ENCODE measurements around the gene PPFIBP2. TPM values are rescaled to one million over a fixed set of nuclear protein-coding genes. Genes with fewer than 3 reads are reported as not detected.

Gene PPFIBP2
- total RNA-seq, 4 donors from 2014 or later, result 7.5 to 12.5 (median 10.0) TPM

- Histone ChIP-seq H3K4me1 (peaks cover 11 to 32% (median 21%) of the 10 kb centered on the region in 4 donors), H3K9me3 (no peaks in the 10 kb centered on the region)
These were observed 5.2 kb downstream of the PPFIBP2 start for GRCh38 chr11:7518811-7519562.

DNA sequence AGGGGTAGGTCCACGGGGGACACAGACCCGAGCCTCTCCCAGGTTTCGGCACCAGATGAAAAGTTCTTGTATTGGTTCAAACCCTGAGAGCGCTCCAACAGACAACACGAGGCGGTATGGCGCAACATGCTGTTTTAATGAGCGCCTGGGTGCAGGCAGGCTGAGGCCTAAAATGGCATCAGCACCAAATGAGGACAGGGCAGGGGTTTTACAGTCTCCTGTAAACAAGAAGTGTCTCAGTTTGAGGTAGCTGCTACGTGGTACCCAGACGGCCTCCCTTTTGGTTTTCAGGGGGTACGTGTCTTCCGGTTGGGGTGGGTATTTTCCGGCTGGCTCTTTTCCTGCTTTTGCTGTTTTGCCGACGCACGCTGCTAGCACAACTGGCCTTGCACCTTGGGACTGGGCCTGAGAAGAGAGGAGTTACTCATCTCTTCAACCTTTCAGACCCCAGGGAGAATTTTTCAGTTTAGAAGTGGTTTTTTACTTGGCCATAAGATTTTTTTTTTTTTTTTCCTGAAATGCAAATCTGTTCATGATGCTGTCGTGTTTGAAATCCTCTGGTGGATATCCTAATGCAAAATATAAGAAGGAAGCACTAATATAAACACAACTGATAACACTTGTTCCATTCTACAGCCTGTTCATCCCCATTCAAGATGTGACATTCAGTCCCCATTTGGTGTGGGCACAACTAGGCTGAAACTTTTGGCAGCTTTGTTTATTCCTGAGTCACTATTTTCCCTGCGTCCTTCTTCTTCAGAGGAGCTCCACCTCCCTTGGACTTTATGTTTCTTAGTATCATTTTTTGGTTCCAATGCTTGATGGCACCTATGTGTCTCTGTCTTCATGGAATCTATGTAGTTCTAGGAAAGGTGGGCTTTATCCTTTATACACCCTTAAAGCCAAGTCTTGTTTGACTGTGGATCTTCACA, 6.5 kb downstream of the PPFIBP2 start:
- no peak for DNase-seq (ENCODE audit: extremely low spot score)
- no peaks in the 10 kb centered on the region for H3K36me3 ChIP-seq
- no peaks in the 10 kb centered on the region for H3K27me3 ChIP-seq
- H3K9me3 ChIP-seq, result no peaks in the 10 kb centered on the region
- H3K4me3 ChIP-seq, result no peak overlapping the region
- peak overlapping the region in 2 of 4 donors; percentile 25 to 44 for H3K27ac ChIP-seq (replicated peaks in 1 of 4)
- H3K4me1 ChIP-seq, result peaks cover 4 to 27% (median 17%) of the 10 kb centered on the region in 4 donors
- TF ChIP-seq EP300 (IDR thresholded peaks at IDR 0.05) (no peak), CTCF (IDR thresholded peaks at IDR 0.05) (no peak), POLR2AphosphoS5 (IDR thresholded peaks at IDR 0.05) (no peak), POLR2A (IDR thresholded peaks at IDR 0.05; ENCODE audit: low read depth) (no peak)
- 89% methylated on average over 17 of the region's 18 CpGs for WGBS
- intact Hi-C loops (cut with DNase I), result no loop called here

More at GRCh38 chr11:7518811-7519562, 5.2 kb downstream of the PPFIBP2 start:
- Histone ChIP-seq H3K36me3 (no peaks in the 10 kb centered on the region), H3K27ac (replicated peaks in 1 of 4) (no peak overlapping the region), H3K4me3 (no peak overlapping the region), H3K27me3 (no peaks in the 10 kb centered on the region)
- TF ChIP-seq CTCF (IDR thresholded peaks at IDR 0.05) (no peak), POLR2A (IDR thresholded peaks at IDR 0.05; ENCODE audit: low read depth) (no peak), EP300 (IDR thresholded peaks at IDR 0.05) (no peak), POLR2AphosphoS5 (IDR thresholded peaks at IDR 0.05) (no peak)
- intact Hi-C loops (cut with DNase I), result no loop called here
- 94% methylated on average over 23 of the region's 23 CpGs for WGBS
- no peak for DNase-seq (ENCODE audit: extremely low spot score)

GRCh38 chr11:7520981-7521487, 7.2 kb downstream of the PPFIBP2 start:
- TF ChIP-seq EP300 (IDR thresholded peaks at IDR 0.05) (no peak), POLR2AphosphoS5 (IDR thresholded peaks at IDR 0.05) (no peak), CTCF (IDR thresholded peaks at IDR 0.05) (no peak), POLR2A (IDR thresholded peaks at IDR 0.05; ENCODE audit: low read depth) (no peak)
- no peak overlapping the region for H3K4me3 ChIP-seq
- no peak for DNase-seq (ENCODE audit: extremely low spot score)
- intact Hi-C loops (cut with DNase I), result no loop called here
- H3K27me3 ChIP-seq, result no peaks in the 10 kb centered on the region
- H3K36me3 ChIP-seq, result no peaks in the 10 kb centered on the region
- peak overlapping the region in 3 of 4 donors; percentile 23 to 44 (median 25) for H3K27ac ChIP-seq (replicated peaks in 1 of 4)
- H3K9me3 ChIP-seq, result no peaks in the 10 kb centered on the region
- peaks cover 4 to 24% (median 17%) of the 10 kb centered on the region in 4 donors for H3K4me1 ChIP-seq
- WGBS, result 58% methylated on average over 2 of the region's 2 CpGs

- Histone ChIP-seq H3K4me1 (peaks cover 4 to 24% (median 17%) of the 10 kb centered on the region in 4 donors), H3K27me3 (no peaks in the 10 kb centered on the region), H3K27ac (replicated peaks in 1 of 4) (peak overlapping the region in 1 of 4 donors; percentile 41), H3K9me3 (no peaks in the 10 kb centered on the region), H3K36me3 (no peaks in the 10 kb centered on the region), H3K4me3 (no peak overlapping the region)
- TF ChIP-seq CTCF (IDR thresholded peaks at IDR 0.05) (no peak), POLR2A (IDR thresholded peaks at IDR 0.05; ENCODE audit: low read depth) (no peak), EP300 (IDR thresholded peaks at IDR 0.05) (no peak), POLR2AphosphoS5 (IDR thresholded peaks at IDR 0.05) (no peak)
- no peak for DNase-seq (ENCODE audit: extremely low spot score)
- intact Hi-C loops (cut with DNase I), result no loop called here
- 81% methylated on average over 4 of the region's 4 CpGs for WGBS
These were observed 8.3 kb downstream of the PPFIBP2 start for GRCh38 chr11:7522121-7522520.

Measured in esophagus muscularis mucosa (tissue), 4 donors.